Right ventricle myocardium superior (tissue), 1 donor: ENCODE data around the gene LRIG1. TPM values are rescaled to one million over a fixed set of nuclear protein-coding genes. Genes with fewer than 3 reads are reported as not detected.
"Not testable (repeated sequence)": the region's sequence is repeated elsewhere in the genome, so short reads cannot be mapped to it uniquely, and the experiment has no call there.

Experiments
- ATAC-seq: fragments of 200-7000 bp; cut with Tn5 transposase; one replicate; pipeline ENCODE4 v1.9.1; 2020; ENCODE audit warnings: mild to moderate bottlenecking; ENCODE audit not compliant: poor library complexity
- DNase-seq: peaks from one replicate; pipeline ENCODE4 v3.0.0-alpha.2; 2020
- intact Hi-C: fragments of 100-400 bp; cut with DNase I; formaldehyde crosslinking; loops from one replicate; pipeline ENCODE4 v1.11.2; 2022
- total RNA-seq: library from RNA; stranded (reverse); fragmentation: NEBNext Ultra II Directional; extraction: Animal tissue kit (Norgen Biotek cat#: 25700); gene quantifications from one replicate; pipeline ENCODE4 v1.2.1, GENCODE V29; 2021
- donor health status: DM: no; HTN: yes; CAD: no; lungs with severe emphysema.

LRIG1 gene
- total RNA-seq, 1 donor from 2014 or later: 93.9 TPM

GRCh38 chr3:66437341-66437929, 63.4 kb downstream of the LRIG1 start:
- DNase-seq (no peak), ATAC-seq (no peak)
- intact Hi-C loops: no loop called here

- no peak for DNase-seq
- peak; percentile 57 for ATAC-seq
- intact Hi-C loops: no loop called here
Measured at GRCh38 chr3:66435989-66436388, 64.8 kb downstream of the LRIG1 start.

GRCh38 chr3:66434726-66435125, 66.1 kb downstream of the LRIG1 start:
- intact Hi-C loops: no loop called here
- ATAC-seq (no peak), DNase-seq (no peak)

- DNase-seq (no peak), ATAC-seq (no peak)
- intact Hi-C loops: no loop called here
Measured at GRCh38 chr3:66433522-66433782, 67.4 kb downstream of the LRIG1 start.

GRCh38 chr3:66432767-66433521, 67.9 kb downstream of the LRIG1 start:
- peak; percentile 11 for ATAC-seq
- intact Hi-C loops: no loop called here
- DNase-seq: no peak

GRCh38 chr3:66432041-66432766, 68.6 kb downstream of the LRIG1 start:
- DNase-seq (no peak), ATAC-seq (no peak)
- intact Hi-C loops: no loop called here

GRCh38 chr3:66431494-66431893, 69.3 kb downstream of the LRIG1 start:
- DNase-seq (no peak), ATAC-seq (no peak)
- intact Hi-C loops: no loop called here

GRCh38 chr3:66430876-66431275, 69.9 kb downstream of the LRIG1 start:
- intact Hi-C loops: no loop called here

GRCh38 chr3:66428733-66429132, 72.1 kb downstream of the LRIG1 start:
- ATAC-seq (peak; percentile 67), DNase-seq (no peak)
- intact Hi-C loops: no loop called here

More at GRCh38 chr3:66430876-66431275, 69.9 kb downstream of the LRIG1 start:
- ATAC-seq (no peak), DNase-seq (no peak)

- no peak for DNase-seq
- no peak for ATAC-seq
- intact Hi-C loops: no loop called here
Measured at GRCh38 chr3:66427951-66428474, 72.8 kb downstream of the LRIG1 start.

- DNase-seq: no peak
- no peak for ATAC-seq
- intact Hi-C loops: no loop called here
Measured at GRCh38 chr3:66427352-66427751, 73.5 kb downstream of the LRIG1 start.

GRCh38 chr3:66426135-66426534, 74.7 kb downstream of the LRIG1 start:
- DNase-seq (no peak), ATAC-seq (no peak)
- intact Hi-C loops: no loop called here

- intact Hi-C loops: no loop called here
- ATAC-seq (no peak), DNase-seq (no peak)
Measured at GRCh38 chr3:66425576-66426114, 75.2 kb downstream of the LRIG1 start.

- DNase-seq: peak; percentile 82
- ATAC-seq: peak; percentile 83
- intact Hi-C loops: no loop called here
Measured at GRCh38 chr3:66425032-66425431, 75.8 kb downstream of the LRIG1 start.

- ATAC-seq: no peak
Measured at GRCh38 chr3:66423791-66424190, 77.0 kb downstream of the LRIG1 start.

GRCh38 chr3:66421893-66422292, 78.9 kb downstream of the LRIG1 start:
- ATAC-seq, DNase-seq, intact Hi-C loops: not testable (repeated sequence)

More at GRCh38 chr3:66423791-66424190, 77.0 kb downstream of the LRIG1 start:
- DNase-seq: no peak
- intact Hi-C loops: no loop called here

- ATAC-seq, intact Hi-C loops, DNase-seq: not testable (repeated sequence)
Measured at GRCh38 chr3:66421144-66421543, 79.7 kb downstream of the LRIG1 start.

GRCh38 chr3:66419036-66419435, 81.8 kb downstream of the LRIG1 start:
- DNase-seq (no peak), ATAC-seq (no peak)
- intact Hi-C loops: no loop called here

- DNase-seq (peak; percentile 70), ATAC-seq (peak; percentile 66)
- intact Hi-C loops: no loop called here
Measured at GRCh38 chr3:66418475-66418931, 82.3 kb downstream of the LRIG1 start.
